Stimulated activated CD4-positive, alpha-beta T cell treated with anti-CD3 and anti-CD28 coated beads, TNF-alpha, amount 100 ng/mL, for 24 hours (primary cell): Measurements from ENCODE around the gene RAD21L1.

Experiments
- DNase-seq, 3 experiments: peaks; one replicate each; pipeline ENCODE4 v3.0.0-alpha.2; 2020; ENCODE audit warnings: low read depth in 3 of 3

Gene RAD21L1

DNA sequence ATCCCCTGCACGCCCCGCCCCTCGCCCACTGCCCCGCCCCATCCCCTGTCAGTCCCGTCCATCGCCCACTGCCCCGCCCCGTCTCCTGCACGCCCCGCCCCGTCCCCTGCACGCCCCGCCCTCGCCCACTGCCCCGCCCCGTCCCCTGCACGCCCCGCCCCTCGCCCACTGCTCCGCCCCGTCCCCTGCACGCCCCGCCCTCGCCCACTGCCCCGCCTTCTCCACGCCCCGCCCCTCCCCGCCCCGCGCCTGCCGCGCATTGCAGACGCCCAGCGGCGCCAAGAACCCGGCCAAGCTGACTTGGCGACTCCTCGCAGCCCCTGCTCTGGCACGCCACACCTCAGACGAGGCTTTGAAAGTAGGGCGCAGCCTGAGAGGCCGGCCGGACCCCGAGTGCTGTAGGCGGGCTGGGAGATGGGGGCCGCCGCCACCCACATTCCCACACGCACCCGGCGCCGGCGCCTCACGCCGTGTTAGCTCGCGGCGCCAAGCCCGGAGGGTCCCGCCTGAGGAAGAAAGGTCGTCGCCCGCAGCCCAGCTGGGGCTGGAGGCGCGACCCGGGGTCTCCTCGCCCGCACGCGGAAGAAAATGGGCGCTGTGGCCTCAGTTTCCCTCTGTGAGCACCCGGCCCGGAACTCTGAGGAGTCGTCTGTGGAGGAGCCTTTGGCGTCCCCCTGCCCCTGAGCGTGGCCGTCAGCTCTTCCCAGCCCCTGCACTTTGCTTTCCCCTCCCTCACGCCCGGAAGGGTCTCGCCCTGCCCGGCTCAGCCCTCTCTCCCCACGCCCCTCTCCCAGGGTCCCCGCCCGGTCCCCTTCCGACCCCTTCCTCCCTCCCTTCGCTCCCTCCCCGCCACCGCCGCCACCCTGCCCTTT is at the start of gene RAD21L1:
RAD21L1 (plus strand) TSS at position 262 of the 872 bp plus-strand sequence. CDS start 2,410 bp downstream, outside the sequence.
- peak; percentile 67 to 75 (median 69) for DNase-seq

GRCh38 chr20:1177680-1178079 is 48.2 kb upstream of the RAD21L1 start:
- no peak for DNase-seq

- DNase-seq = no peak
Measured at GRCh38 chr20:1178103-1178502, 47.7 kb upstream of the RAD21L1 start.

DNA sequence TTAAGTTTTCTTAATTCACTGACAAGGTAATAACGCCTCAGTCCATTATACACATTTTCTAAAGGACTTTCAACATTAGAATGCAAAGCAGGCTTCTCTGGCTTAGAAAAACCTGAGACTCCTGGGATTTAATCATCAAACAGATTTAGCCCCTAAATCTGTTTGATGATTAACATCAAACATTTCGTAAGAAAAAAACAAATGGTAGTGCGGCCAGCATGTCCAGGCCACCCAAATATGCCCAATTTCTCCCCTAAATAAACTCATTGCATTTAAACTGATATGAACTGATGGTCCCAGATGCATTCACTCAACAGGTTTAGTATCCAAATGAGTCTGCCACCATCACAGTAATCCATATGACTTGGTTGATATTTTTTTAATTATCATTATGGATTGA is 47.2 kb upstream of the RAD21L1 start:
- no peak for DNase-seq

- no peak for DNase-seq
Measured at GRCh38 chr20:1180949-1181348, 44.9 kb upstream of the RAD21L1 start.

GRCh38 chr20:1182106-1182505 is 43.7 kb upstream of the RAD21L1 start:
- no peak for DNase-seq

DNA sequence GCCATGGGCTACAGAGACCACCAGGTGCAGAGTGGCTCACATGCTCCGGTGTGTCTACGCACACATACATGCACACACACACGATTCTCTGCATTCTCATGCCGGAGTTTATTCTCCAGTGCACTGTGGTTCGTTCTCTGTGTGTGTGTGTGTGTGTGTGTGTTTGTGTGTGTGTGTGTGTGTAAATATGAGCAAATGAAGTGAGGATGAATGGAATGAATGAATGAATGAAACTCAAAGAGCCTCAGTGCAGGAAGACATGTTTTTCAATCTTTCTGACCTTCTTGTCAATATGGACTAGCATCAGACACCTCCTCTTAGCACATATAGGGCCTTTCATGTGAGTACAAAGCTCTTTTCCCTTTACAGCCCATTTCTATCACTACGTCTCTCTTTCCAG is 42.7 kb upstream of the RAD21L1 start:
- DNase-seq = no peak

DNA sequence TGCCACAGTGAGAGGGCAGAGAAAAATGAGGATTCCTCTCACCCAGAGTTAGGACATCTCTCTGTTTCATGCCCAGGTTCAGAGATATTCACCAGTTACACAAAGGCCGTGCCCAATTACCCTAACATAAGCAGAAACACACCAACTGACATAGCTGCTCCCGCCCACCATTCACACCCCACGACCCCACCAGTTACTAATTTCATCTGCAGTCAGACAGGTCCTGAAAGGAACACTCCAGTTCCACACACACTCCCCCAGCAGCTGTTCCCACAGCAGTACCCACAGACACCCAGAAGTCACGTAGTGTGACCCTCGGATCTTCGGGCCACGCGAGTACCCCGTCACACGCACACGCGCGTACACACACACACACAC is 41.6 kb upstream of the RAD21L1 start:
- DNase-seq = no peak

DNA sequence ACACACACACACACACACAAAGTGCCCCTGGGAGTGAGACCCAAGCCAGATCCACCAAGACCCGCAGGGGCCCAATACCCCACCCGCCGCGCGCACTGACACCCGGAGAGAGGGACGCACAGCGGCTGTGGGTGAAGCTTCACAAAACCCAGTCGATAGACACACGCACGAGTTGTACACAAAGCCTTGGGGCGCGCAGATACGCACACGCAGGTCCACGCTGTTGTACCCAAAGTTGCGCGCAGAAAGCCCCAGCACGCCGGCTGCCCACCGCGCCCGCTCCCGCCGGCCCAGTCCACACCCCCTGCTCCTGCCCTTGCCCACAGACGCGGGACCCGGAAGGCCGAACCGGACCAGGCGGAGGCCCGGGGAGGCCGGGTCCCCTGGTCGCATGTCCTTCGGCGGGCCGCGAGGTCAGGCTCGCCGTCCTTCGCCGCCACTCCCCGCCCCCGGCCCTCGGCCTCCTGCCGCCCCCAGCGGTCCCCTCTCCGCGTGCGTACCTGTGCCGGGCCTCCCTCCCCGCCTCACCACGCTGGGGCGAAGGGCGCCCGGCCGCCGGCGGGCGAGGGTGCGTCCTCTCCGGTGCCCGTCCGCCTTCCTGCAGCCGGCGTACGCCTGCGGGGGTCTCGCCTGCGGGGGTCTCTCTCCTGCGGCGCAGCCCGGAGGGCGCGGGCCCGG is 41.1 kb upstream of the RAD21L1 start, which contains the start of gene TMEM74B:
TMEM74B (minus strand) TSS at position 344 of the 678 bp plus-strand sequence. CDS start 1,180 bp downstream, outside the sequence.
- DNase-seq = no peak

- DNase-seq = peak in 1 of 3 experiments; percentile 8
Measured at GRCh38 chr20:1185316-1185741, 40.5 kb upstream of the RAD21L1 start.

DNA sequence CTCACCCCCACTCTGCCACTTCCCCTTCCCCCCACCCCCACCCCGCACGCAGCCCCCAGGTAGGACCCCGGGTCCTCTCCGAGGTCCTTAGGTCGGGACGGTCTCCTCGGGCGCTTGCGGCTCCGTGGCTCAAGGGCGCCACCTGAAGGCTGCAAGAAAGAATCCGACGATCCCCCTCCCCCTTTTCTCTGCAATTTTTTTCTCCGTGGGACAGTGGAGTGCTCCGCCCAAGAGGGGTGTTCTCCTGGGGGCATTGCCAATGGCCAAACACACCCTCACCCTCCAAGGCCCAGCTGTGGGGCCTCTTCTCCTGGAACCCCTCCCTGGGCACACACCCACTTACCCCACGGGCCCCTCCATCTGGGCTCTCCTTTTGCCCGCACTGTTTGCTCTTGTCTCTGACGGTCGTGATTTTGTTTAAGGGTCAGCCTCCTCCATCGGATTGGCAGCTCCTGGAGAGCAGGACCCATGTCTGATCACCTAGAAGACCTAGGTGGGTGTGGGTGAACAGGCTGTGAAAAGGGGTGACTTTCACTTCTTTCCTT is 40.0 kb upstream of the RAD21L1 start:
- peak; percentile 5 to 55 (median 15) for DNase-seq

GRCh38 chr20:1186367-1186991 is 39.4 kb upstream of the RAD21L1 start:
- no peak for DNase-seq

DNA sequence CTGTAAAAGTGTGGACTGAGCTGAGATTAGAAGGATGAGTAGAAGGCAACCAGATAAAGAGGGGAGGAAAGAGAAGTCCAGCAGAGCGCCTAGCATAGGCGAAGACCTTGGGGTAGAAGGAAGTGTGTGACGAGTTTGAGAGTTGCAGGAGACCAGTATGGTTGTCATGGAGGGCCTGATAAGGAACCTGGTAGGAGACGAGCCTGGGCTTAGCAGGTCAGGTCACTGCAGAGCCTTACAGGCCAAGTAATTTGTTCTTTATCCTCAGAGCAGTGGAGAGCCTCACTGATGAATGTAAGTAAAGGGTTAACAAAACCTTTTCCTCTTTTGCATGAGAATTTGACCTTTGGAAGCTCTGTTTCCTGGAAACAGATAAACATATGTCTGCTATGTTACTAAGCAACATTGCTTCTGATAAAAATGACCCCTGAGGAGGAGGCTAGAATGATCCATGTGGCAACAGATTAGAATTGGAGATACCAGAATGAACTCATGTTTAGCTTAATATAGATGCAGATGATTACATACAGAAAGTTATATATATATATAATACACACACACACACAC is 38.2 kb upstream of the RAD21L1 start:
- no peak for DNase-seq

- no peak for DNase-seq
Measured at GRCh38 chr20:1188347-1188746, 37.5 kb upstream of the RAD21L1 start.

DNA sequence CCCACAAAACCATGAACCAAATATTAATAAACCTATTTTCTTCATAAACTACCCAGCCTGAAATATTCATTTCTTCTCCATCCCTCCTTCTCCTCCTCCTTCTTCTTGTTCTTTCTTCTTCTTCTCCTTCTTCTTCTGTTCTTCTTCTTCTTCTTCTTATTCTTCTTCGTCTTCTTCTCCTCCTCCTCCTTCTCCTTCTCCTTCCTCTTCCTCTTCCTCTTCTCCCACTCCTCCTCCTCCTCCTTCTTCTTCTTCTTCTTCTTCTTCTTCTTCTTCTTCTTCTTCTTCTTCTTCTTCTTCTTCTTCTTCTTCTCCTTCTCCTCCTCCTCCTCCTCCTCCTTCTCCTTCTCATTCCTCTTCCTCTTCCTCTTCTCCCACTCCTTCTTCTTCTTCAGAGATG is 36.0 kb upstream of the RAD21L1 start:
- DNase-seq = no peak

DNA sequence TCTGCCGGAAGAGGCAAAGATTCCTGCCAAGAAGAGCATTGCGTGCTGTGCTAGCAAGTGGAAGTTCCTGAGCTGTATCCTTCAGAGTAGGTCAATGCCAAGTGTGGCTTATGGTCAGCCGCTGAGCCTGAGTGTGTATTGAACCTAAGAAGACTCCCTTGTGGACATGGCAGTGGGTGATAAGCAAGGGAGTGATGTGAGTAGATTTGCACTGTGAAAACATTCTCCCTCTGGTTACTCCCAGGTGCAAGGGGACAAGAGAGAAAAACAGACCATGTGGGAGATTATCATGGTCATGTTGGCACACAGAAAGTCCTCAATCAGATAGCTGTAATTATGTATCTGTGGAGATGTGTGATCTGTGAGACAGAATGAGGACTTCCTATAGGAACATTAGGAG is 35.0 kb upstream of the RAD21L1 start:
- no peak for DNase-seq

DNA sequence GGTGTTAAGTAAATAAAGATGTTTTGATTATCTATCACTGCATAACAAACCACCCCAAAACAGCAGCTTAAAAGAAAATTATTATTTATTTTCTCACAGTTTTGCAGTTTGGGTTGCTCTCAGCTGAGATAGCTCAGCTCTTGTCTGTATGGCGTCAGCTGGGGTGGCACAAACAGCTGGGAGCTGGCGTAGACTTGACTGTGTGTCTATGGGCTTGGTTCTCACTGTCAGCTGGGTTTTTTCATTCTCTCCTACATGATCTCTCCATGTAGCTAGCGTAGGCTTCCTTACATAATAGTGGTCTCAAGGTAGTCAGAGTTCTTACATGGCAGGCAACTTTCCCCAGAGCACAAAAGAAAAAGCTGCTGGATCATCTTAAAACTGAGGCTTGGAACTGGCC is 34.5 kb upstream of the RAD21L1 start:
- DNase-seq = no peak

DNA sequence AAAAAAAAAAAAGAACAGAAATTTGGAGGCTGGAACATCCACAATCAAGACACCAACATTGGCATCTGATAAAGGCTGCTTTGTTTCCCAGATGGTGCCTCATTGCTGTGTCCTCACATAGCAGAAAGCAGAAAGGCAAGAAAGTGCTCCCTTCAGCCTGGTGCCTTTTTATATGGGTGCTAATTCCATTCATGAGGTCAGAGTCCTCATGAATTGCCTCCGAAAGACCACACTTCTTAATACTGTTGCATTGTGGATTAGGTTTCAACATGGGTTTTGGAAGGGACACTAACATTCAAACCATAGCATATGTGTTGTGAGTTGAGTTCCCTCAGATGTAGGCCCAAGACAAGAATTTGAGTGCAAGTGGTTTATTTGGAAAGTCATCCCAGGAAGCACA is 30.6 kb upstream of the RAD21L1 start:
- no peak for DNase-seq

DNA sequence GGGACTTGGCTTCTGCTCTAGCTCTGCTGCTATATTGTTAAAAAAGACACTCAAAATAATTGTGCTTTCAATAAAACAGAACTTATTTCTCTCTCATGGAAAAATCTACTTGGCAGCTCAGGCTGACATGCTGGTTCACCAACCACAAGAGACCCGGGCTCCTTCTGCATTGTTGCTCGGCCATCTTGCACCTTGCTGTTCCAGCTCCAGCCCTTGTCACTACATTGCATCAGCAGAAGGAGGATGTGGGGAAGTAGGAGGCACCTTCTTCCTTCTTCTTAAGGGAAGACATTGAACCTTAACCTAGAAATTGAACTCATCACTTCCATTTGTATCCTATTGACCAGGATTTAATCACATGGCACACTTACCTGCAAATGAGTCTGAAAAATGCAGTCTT is 29.2 kb upstream of the RAD21L1 start:
- no peak for DNase-seq

- no peak for DNase-seq
Measured at GRCh38 chr20:1197801-1198200, 28.0 kb upstream of the RAD21L1 start.

DNA sequence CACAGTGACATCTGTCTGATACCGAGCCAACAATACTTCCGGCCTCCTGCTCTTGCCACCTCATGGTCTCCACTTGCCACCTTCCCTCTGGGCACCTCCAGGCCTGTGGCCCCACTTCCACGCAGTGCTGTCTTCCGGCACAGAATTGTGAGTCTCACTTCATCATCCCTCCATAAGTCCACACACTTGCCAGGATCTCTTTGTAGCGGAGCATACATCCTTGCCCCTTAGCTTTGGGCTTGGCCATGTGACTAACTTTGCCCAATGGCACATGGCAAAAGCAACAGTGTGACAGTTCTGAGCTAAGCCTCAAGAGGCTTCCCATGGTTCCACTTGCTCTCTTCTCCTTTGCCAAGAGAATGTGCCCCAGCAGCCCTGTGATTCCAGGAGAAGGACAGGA is 27.1 kb upstream of the RAD21L1 start:
- DNase-seq = no peak
